ENCODE data around the gene LHX4.

Gene LHX4

DNA sequence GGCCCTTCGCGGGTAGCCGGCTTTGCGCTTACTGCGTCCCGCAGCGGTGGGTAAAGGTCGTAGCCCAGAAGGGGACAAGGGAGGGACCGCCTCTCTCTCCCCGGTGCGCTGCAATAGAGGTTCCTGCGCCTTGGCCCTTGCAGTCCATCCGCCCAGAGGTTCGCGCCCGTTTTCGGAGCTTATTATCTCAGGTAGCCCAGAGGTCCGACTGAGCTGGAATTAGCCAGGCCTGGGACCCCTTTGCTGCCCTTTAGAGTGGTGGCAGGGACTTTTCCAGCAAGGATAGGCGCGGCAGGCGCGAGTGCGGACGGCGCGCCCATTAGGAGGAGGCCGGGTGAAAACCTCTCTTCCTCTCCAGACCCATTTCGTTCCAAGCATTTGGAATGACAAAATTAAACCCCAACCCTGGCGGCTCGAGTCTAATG is 5.0 kb downstream of the LHX4 start:
- DNase-seq (ENCODE audit: low spot score) = no peak
- TF ChIP-seq, protein P1, sequence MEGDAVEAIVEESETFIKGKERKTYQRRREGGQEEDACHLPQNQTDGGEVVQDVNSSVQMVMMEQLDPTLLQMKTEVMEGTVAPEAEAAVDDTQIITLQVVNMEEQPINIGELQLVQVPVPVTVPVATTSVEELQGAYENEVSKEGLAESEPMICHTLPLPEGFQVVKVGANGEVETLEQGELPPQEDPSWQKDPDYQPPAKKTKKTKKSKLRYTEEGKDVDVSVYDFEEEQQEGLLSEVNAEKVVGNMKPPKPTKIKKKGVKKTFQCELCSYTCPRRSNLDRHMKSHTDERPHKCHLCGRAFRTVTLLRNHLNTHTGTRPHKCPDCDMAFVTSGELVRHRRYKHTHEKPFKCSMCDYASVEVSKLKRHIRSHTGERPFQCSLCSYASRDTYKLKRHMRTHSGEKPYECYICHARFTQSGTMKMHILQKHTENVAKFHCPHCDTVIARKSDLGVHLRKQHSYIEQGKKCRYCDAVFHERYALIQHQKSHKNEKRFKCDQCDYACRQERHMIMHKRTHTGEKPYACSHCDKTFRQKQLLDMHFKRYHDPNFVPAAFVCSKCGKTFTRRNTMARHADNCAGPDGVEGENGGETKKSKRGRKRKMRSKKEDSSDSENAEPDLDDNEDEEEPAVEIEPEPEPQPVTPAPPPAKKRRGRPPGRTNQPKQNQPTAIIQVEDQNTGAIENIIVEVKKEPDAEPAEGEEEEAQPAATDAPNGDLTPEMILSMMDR (IDR thresholded peaks at IDR 0.05; ENCODE audit: extremely low read depth, insufficient read depth, missing control alignments) = no peak
- in situ Hi-C loops (cut with MboI; ENCODE audit: low pct_unique_long_range_greater_than_20kb, low sequenced_read_pairs, unreplicated experiment) = no loop called here

DNA sequence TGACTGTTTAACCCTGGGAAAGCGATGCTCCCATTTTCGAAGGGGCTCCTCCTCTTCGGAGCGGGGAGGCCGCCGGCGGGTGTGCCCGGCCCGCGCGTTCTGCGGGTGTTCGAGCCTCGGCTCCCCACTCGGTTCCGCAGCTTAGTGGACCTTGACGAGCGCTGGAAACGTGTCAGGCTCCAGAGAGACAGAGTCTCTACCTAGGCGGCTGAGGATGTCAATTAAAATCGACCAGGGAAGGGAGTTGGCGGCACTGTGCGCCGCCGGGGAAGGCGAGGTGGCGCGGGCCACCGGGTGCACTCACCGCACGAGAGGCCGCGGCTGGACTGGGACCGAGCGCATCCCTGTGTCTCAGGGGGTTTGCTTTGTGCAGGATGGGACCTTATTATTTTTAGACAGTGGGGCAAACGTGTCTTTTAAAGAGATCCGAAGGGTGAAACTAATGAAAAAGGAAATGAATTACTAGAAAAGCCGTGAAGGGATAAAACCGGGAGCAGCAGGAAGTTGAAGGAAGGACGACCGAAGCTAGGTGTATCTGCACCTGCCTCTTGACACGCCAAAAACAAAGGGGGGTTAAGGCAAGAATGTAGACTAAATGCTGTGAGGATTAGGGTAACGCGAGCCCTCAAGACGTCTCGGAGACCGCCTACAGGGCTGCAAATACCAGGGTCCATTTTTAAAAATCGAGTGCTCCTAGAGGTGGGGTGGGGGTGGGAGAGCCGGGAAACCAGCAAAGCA is 5.6 kb downstream of the LHX4 start:
- no peak for DNase-seq (ENCODE audit: low spot score)
- TF ChIP-seq, protein P1 (IDR thresholded peaks at IDR 0.05; ENCODE audit: extremely low read depth, insufficient read depth, missing control alignments) = no peak
- in situ Hi-C loops (cut with MboI; ENCODE audit: low pct_unique_long_range_greater_than_20kb, low sequenced_read_pairs, unreplicated experiment) = no loop called here

DNA sequence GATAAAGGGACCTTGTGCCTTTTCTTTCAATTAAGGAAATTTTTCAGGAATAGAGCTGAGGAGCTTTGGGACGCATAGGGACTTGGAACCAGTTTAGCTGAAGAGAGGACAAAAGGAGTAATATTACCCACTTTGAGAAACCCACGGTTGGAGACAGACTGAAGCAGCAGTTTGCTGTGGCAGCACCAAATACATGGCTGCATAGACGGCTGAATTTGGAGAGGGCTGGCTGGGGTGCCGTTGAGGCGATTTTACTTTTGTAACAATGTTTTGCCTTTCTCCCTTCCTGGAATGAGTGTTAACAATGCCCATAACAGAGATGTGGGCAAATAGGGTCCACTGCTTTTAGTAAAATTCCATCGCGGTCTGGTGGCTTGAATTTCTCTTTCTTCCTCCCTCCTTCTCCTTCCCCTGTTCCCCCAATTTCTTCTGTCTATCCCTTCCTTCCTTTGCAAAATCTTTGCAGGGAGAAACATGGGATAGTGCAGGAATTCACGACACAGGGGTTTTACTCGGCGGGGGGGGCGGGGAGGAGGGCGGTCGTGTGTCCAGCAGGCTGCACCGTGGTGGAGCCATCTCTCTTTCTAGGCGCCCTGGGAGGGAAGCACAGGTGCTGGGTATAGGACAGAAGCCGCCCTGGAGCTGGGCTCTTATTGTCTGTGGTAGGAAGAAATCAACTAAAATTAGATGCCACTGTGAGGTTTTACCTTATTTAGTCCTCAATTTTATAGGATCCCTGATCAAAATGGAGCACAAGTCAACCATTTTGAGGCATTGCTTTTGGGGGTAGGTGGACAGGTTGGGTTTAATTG is 6.8 kb downstream of the LHX4 start:
- in situ Hi-C loops (cut with MboI; ENCODE audit: low pct_unique_long_range_greater_than_20kb, low sequenced_read_pairs, unreplicated experiment) = no loop called here
- TF ChIP-seq, protein P1 (IDR thresholded peaks at IDR 0.05; ENCODE audit: extremely low read depth, insufficient read depth, missing control alignments) = no peak
- no peak for DNase-seq (ENCODE audit: low spot score)

DNA sequence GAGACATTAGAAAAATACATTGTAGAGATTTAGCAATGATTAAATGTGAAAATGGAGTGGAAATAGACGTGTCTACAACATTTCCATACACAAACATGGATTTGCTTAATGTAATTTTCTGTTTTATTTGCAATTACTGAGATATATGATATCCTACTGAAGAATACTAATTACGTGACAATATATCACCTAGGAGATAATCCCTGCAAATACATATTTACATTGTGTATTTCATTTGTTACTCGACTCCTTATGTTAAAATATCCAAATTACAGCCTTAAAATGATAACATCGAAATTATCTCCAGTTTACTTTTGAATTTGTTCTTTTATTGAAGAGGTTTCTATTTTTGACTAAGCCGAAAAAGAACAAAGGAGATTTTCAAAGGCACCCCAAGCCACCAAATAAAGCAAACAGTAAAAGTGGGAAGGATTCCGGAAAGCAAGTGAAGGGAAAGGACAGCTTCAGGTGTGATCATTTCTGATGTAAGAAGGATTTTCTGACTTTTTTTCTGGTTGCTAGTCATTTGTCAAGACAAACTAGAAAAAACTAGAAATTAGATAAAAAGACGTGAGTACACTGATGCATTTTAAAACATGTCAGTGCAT is 7.9 kb downstream of the LHX4 start:
- TF ChIP-seq, protein P1 (IDR thresholded peaks at IDR 0.05; ENCODE audit: extremely low read depth, insufficient read depth, missing control alignments) = no peak
- DNase-seq (ENCODE audit: low spot score) = no peak
- in situ Hi-C loops (cut with MboI; ENCODE audit: low pct_unique_long_range_greater_than_20kb, low sequenced_read_pairs, unreplicated experiment) = no loop called here

DNA sequence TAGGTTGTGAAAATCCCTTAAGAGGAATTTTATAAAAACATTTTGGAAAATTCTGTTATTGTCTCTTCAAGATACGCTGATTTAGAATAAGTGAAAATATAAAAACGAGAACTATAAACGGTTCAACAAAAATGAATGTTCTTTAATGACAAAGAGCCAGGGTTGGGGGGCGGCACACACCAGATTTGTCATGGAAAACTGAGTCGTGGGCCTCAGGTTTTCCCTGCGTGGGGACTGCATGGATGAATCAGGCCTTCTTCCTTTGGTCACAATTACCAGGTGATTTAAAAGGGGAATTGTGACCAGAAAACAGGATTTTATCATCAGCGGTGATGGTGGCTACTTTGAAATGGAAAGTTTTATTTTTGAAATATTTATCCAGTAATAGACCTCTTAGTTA is 8.6 kb downstream of the LHX4 start:
- no peak for DNase-seq (ENCODE audit: low spot score)
- in situ Hi-C loops (cut with MboI; ENCODE audit: low pct_unique_long_range_greater_than_20kb, low sequenced_read_pairs, unreplicated experiment) = no loop called here
- TF ChIP-seq, protein P1 (IDR thresholded peaks at IDR 0.05; ENCODE audit: extremely low read depth, insufficient read depth, missing control alignments) = no peak

DNA sequence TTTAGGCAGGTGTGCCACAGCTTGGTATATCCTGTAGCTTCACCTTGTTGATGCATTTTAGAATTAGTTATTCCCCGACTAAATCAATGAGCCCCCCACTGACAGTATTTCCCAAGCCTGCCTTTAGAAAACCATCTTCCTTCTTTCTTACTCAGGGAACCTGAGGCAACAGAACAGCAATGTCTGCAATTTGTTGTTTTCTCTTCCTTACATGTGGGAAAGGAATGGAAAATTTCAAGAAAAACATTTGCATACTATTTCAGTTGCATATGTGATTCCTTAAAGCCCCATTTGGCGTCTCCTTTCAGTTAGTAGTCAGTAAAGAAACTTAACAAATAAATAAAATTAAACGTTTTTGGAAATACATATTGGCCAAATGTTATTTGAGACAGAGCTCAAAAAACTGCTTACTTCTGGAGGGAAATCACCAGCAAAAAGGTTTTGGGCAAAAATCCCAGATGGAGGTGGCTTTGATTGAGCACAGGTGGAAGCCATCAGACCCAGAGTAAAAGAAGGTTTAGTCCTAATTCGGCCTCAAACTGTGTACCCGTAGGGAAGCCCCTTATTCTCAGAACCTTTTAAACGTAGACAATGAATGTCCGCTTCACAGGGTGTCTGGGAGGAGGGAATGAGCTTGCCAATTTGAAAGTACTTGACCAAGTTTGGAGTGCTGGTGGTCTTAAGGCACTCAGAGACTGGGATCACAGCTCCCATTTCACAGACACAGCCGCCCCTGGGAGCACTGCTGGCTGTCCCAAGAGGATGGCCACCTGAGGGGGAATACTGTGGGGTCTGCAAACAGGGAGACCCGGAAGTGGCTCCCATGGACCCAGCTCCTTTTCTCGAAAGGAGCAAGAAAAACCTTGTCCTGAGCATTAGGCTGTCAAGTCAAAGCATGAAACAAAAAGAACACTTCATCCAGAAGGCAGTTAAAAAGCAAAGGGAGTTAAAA is 9.4 kb downstream of the LHX4 start:
- no peak for DNase-seq (ENCODE audit: low spot score)
- in situ Hi-C loops (cut with MboI; ENCODE audit: low pct_unique_long_range_greater_than_20kb, low sequenced_read_pairs, unreplicated experiment) = no loop called here
- TF ChIP-seq, protein P1 (IDR thresholded peaks at IDR 0.05; ENCODE audit: extremely low read depth, insufficient read depth, missing control alignments) = no peak
